Smooth muscle cell of the brain vasculature (primary cell): ENCODE measurements around the gene ADAM30.
"Not testable (repeated sequence)": the region's sequence is repeated elsewhere in the genome, so short reads cannot be mapped to it uniquely, and the experiment has no call there.

Experiments used
- DNase-seq: peaks from one replicate; pipeline ENCODE4 v3.0.0-alpha.2; 2012; ENCODE audit warnings: low read depth, low spot score

ADAM30 gene

DNA sequence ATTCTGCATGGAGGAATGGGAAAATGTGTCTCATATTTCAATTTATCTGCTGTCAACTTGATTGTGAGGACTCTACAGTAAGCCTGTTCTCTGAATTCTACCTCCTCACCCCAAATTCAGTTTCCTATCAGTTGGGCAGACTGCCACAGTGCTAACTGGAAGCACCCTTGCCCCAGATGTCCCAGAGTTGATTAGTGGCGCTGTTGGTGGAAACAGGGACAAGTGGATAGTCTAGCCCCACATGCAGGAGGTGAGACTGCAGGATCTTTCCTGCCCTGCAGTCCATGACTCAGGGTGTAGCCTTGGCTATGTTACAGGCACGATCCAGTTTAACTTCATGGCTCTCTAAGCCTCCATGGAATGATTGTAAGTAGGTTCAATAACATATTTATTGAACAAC lies 22.1 kb downstream of the ADAM30 start:
- DNase-seq = no peak

DNA sequence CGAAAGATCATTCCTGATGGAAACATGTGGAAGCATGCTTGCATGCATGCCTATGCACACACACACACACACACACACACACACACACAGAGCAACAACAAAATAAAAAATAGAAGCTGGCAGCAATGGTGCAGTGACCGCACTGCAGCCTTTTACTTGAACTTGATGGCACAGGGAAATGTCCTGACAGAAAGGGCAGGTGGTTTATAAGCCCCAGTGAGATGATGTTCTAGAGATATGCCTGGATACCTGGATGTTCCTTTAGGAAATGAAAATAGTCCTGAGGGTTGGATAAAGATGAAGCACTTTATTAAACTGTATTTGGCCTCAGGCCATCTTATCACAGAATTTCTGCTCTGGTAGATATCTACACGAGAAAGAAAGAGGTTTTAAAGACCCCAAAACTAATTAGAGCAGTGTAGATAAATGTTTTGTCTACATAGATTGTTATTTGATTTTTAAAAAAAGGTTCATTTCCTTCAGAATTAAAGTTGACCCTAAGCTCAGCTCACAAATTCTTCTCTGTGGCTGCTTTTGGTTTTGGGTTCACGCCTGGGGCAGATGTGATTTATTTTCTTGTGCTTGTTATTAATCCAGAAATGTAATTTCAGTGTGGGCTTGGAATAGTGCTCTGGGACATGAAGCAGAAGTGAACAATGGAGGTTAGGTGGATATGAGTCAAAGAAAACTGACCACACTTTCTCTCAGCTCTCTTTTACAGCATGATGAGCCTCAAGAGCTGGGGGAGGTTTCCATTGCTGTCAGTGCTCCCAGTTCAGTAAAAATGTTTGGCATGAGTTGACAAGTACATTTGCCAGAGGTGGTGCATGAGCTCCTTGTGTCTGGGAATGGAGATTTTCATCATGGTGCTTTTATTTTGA lies 22.9 kb downstream of the ADAM30 start:
- DNase-seq = no peak

DNA sequence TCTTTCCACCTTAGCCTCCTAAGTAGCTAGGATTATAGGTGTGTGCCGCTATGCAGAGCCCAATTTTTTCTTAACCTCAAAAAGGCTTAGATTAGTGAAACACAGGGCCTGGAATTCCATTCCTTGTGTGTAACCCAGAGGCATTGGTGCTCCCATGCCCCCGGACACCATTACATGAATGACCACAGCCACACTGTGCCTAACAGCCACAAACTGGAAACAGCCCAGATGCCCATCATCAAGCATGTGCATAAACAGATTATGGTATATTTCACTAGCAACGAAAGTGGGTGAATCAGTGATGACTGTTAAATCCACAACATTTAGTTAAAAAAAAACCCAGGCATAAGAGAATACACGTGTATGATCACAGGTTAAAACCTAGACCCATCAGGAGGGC lies 24.4 kb downstream of the ADAM30 start:
- no peak for DNase-seq

DNA sequence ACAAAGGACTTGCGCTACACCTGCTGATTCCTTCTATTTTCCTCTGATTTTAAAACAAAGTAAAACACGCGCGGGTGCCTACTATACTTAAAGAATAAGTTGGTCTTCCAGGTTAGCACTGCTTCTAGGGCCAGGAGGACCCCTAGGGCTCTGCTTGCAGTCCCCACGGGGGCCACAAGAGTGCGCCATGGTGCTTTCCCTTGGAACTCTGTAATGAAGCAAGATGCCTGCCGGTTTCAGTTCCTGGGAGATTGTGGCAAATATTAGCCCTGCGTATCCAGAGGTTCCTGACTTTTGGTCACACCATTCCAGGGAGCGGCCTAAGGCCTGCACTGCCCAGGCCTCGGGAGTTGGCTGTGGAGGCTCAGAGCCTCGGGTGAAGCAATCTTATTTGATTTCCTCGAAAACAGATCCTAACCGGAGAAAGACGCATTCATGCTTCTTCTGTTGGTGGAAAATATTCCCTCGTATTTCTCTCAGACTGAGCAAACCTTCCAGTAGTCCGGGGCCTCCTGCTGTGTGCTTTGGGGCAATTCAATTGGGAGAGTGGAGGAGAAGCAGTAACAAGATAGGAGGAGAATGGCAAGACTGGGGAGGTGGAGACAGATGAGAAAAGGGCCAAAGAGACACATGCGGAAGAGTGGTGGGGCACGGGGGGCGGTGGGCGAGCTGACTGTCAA lies 25.3 kb downstream of the ADAM30 start:
- DNase-seq = peak; percentile 69

DNA sequence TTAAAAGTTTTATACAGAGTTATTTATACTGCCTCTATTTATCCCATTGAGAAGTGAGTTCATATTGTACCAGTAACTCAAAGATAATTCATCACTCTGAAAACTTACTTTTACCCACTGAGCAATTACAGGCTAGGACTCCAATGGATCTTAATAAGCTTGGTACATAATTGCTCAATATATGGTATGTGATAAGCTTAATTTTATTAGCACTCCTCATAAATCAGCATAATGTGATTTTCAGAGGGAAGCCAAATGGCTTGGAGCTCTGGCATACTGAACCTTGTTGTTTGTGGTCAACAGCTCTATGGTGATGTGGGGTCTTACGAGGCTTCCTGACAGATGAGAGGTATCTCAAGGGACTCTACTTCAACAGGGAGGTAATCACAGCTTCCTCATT lies 26.3 kb downstream of the ADAM30 start:
- DNase-seq = no peak

DNA sequence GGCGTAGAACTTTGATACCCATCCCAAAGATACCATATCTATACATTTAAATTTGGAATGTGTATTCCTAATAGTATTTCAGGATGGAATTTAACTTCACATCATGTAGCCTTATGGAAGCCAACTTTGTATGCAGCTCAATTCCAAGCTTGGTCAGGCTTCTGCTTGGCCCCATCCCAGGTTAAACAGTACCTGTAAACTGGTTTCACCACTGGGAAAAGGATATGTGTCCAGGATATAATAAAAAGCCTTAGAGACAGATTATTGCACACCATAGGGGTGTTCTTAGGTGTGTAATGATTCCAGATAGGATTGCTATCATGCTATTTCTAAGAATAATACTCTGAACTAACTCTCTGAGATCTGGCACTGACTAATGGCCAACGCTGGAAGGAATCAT lies 28.1 kb downstream of the ADAM30 start:
- no peak for DNase-seq

DNA sequence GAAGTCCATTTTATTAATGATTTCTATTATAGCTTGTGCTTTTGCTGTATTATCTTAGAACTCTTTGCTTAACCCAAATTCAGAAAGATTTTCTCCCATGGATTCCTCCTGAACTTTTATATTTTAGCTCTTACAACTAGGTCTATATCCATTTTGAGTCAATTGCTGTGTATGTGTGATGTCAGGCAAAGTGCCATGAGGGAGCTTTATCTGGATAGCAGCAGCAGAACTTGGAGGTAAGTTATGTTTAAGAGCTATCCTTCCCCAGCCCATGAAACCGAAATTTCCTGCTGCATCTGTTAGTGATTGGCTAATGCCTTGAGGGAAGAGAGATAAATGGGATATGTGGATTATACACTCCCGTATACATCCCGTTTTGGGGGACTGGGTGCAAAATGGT lies 29.9 kb downstream of the ADAM30 start:
- DNase-seq = no peak

DNA sequence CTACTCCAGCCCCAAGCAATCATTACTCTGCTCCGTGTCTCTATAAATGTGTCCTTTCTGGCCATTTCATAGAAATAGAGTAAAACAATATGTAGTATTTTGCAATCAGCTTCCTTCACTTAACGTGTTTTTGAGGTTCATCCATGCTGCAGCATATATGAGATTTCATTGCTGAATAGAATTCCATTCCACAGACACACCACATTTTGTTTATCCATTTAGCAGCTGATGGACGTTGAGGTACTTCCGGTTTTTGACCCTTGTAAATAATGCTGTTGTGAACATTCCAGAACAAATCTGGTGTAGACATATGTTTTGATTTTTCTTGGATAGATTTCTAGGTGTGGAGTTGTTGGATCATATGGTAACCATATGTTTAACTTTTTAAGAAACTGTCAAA lies 30.7 kb downstream of the ADAM30 start:
- DNase-seq = no peak

DNA sequence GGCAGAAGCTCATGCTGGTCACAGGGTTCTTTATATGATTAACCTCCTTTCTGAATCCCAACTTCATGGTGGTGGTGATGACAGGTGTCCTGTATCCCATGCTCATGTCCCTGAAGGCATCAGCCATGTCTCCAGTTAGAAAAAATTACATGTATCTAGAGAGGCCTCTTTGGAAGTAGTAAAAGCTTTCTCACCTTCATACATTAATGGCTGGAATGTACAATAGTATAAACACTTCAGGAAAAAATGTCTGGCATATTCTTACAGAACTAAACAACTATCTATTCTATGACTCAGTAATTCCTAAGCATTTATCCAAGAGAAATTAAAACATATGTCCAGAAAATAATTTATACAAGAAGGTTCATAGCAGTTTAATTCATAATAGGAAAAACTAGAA lies 34.0 kb downstream of the ADAM30 start:
- DNase-seq = no peak

DNA sequence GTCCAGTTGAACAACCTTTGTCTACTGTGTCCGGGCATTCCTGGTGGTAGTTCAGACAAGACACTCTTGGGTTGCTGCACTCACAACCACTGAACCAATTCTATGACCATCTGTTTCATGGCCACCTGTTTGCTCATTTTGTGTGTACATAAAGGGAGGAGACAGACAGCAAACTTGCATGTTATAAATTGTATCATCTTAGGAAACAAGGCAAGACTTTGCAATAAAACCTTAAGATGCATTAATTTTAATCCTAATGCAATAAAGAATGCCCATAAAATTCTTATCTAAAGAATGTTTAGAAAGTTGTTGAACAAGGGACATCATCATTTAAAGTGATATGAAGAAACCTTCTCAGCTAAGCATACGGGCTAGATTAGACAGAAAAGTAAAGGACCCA lies 34.8 kb downstream of the ADAM30 start:
- DNase-seq = no peak

DNA sequence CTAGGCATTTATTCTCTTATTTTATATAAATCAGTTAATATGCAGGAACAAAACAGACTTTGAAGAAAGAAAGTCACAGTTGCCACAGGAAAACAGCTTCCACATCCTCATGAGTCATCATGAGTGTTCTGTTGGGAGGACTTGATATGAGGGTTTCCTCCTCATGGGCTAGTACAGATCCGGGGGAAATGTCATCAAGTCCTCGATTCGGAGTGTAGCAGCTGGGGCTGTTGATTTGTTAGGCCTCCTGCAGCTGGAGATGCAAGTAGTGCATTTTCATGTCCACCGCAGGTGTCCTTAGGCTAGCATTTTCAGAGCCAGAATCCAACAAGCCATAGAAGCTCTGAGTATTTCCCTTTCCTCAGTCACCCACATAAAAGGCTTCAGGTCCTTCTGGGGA lies 36.7 kb downstream of the ADAM30 start:
- DNase-seq = peak; percentile 32

DNA sequence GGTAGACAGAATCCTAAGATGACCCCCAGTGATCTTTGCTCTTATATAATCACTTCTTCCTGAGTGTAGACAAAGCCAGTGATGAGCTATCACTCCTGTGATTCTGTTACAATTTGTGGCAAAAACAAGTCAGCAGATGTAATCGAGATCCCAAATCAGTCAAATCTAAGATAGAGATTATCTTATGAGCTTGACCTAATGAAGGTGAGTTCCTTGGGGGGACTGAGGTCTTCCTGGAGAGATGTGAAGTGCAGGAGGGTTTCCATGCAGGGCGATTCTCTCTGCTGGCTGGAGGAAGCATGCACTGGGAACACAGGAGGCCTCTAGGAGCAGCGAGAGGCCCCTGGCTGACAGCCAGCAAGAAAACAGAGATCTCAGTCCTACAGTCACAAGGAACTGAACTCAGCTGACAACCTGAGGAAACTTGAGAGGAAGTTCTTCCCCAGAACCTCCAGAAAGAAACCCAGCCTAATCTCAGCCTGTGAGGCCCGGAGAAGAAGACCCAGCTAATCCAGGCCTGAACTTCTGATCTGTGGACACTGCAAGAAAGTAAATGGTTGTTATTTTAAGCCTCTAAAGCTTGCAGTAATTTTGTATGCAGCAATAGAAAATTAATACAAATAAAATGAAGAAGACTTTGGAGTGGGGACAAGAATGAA lies 37.6 kb downstream of the ADAM30 start:
- not testable (repeated sequence) for DNase-seq

DNA sequence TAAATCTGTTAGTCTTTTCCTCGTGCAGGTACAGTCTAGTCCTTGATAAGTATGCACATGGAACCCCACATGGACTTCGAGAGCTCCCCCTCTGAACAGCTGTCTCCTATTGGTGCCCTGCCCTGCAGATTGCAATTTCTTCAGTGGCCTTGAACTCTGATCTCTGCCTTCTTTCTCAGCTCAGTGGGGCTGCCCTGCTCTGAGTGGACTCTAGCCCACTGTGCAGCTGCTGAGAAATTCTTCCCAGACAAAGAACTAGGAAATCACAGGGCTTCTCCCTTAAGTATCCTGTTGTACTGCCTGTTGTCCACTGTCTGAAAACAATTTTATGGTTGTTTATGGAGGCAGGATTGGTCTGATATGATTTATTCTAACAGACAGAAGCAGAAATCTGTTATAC lies 38.2 kb downstream of the ADAM30 start:
- no peak for DNase-seq

DNA sequence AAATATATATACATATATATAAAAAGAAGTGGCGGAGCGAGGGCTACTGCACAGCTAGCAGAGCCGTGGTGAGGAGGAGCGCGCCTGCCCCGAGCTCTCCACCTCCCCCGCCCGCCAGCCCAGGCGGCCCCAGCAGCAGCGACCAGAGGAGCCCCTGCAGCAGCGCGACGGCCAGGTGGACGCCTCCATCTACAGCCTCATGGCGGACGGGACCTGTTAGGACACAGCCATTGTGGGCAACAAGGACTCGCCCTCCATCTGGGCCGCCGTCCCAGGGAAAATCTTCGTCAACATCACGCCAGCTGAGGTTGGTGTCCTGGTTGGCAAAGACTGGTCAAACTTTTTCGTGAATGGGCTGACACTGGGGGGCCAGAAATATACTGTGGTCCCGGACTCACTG lies 43.2 kb downstream of the ADAM30 start:
- no peak for DNase-seq

DNA sequence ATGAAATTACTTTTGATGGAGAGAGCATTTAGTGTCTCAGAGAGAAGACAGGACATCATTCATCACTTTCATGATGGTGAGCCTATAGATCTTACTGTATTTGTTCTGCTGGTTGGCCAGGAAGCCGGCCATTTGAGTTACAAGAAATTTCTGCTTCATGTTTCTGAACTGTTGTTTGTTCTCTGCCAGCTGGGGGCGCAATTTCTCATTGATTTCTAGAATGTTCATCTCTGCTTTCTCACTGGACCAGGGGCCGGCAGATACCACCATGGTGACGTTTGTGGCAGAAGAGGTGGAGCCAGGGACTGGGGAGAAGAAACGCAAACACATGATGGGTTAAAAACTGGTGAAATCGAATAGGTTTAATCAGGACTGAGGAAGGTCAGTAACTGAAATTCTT lies 52.1 kb downstream of the ADAM30 start:
- DNase-seq = not testable (repeated sequence)
